Testis (tissue), 3 donors: ENCODE results near the gene CEBPG. TPM values are rescaled to one million over a fixed set of nuclear protein-coding genes. Genes with fewer than 3 reads are reported as not detected.

Experiments
- DNase-seq: peaks from one replicate; pipeline ENCODE4 v3.0.0-alpha.2; 2019
- H3K27ac ChIP-seq, 2 donors: fragments of 200-600 bp; sonication (generic); one replicate each; pipeline ENCODE4 v1.5.1; 2019
- H3K27me3 ChIP-seq: fragments of 200-600 bp; sonication (generic); one replicate; pipeline ENCODE4 v1.5.1; 2019
- H3K36me3 ChIP-seq: fragments of 200-600 bp; sonication (generic); one replicate; pipeline ENCODE4 v1.5.1; 2017; ENCODE audit warnings: low read depth; ENCODE audit errors: missing control alignments
- H3K4me1 ChIP-seq: fragments of 200-600 bp; sonication (generic); one replicate; pipeline ENCODE4 v1.5.1; 2019
- H3K4me3 ChIP-seq, 2 donors: fragments of 200-600 bp; sonication (generic); one replicate each; pipeline ENCODE4 v1.5.1; 2017 to 2019
- H3K9me3 ChIP-seq: fragments of 200-600 bp; sonication (generic); one replicate; pipeline ENCODE4 v1.5.1; 2017
- CTCF ChIP-seq, 3 experiments: fragments of 450-650 bp in 2 of 3; fragments of 200-600 bp in 1 of 3; sonication (generic) in 1 of 3; IDR thresholded peaks; one replicate each; pipeline ENCODE4 v1.5.1; 2016 to 2019; ENCODE audit warnings: antibody characterized with exemption in 3 of 3, mild to moderate bottlenecking in 2 of 3, moderate library complexity in 1 of 3
- POLR2A ChIP-seq: fragments of 450-650 bp; IDR thresholded peaks from one replicate; pipeline ENCODE4 v1.6.1; 2017; ENCODE audit warnings: antibody characterized with exemption, mild to moderate bottlenecking, moderate library complexity
- WGBS, 2 donors: methylation state at CpG; one replicate each; pipeline ENCODE4 v1.1.5; 2018; 5-methylcytosine and 5-hydroxymethylcytosine counted together
- intact Hi-C: fragments of 100-400 bp; cut with DNase I; formaldehyde crosslinking; loops from one replicate; pipeline ENCODE4 v1.15.1; 2023; ENCODE audit warnings: low total_unique reads
- polyA plus RNA-seq: library from polyadenylated mRNA; stranded (reverse); fragments of 350-450 nt; fragmentation: Illumina TruSeq; extraction: RNeasy Lipid Tissue Mini Kit (QIAGEN cat#74804); gene quantifications from one replicate; pipeline ENCODE4 v1.2.3, GENCODE V29; 2014; ENCODE audit warnings: low read depth, low replicate concordance; ENCODE audit not compliant: insufficient read depth
- total RNA-seq, 2 donors: library from RNA; depleted of rRNA; stranded (reverse); fragments of >200 nt; gene quantifications; one replicate each; pipeline ENCODE4 v1.2.3, GENCODE V29; 2016

The CEBPG gene
- total and polyA plus RNA-seq, 3 donors from 2014 or later: 20.8 to 24.3 (median 20.9) TPM

- Histone ChIP-seq H3K4me3 (no peak overlapping the region), H3K27ac (no peak overlapping the region), H3K9me3 (no peaks in the 10 kb centered on the region), H3K36me3 (no peaks in the 10 kb centered on the region), H3K4me1 (peaks cover 8% of the 10 kb centered on the region), H3K27me3 (no peaks in the 10 kb centered on the region)
- intact Hi-C loops: no loop called here
- DNase-seq: no peak
- TF ChIP-seq POLR2A (no peak), CTCF (IDR thresholded peaks at IDR 0.05) (no peak)
- WGBS, 2 donors: 79 to 87% methylated on average over 12 of the region's 12 CpGs
Measured at GRCh38 chr19:33349319-33350289, 23.9 kb upstream of the CEBPG start.

GRCh38 chr19:33350538-33351309 lies 22.8 kb upstream of the CEBPG start:
- no peaks in the 10 kb centered on the region for H3K9me3 ChIP-seq
- H3K27ac ChIP-seq: no peak overlapping the region
- H3K4me3 ChIP-seq: no peak overlapping the region
- WGBS, 2 donors: 66 to 77% methylated on average over 12 of the region's 12 CpGs
- H3K4me1 ChIP-seq: peaks cover 8% of the 10 kb centered on the region
- H3K36me3 ChIP-seq: no peaks in the 10 kb centered on the region
- TF ChIP-seq POLR2A: no peak
- TF ChIP-seq CTCF (IDR thresholded peaks at IDR 0.05): no peak
- intact Hi-C loops: no loop called here
- DNase-seq: no peak
- H3K27me3 ChIP-seq: no peaks in the 10 kb centered on the region

- intact Hi-C loops: no loop called here
Measured at GRCh38 chr19:33355535-33355934, 18.0 kb upstream of the CEBPG start.

GRCh38 chr19:33357556-33357955 lies 16.0 kb upstream of the CEBPG start:
- H3K27me3 ChIP-seq: no peaks in the 10 kb centered on the region
- DNase-seq: no peak
- intact Hi-C loops: no loop called here
- H3K36me3 ChIP-seq: no peaks in the 10 kb centered on the region
- H3K4me1 ChIP-seq: peaks cover 3% of the 10 kb centered on the region
- no peaks in the 10 kb centered on the region for H3K9me3 ChIP-seq
- TF ChIP-seq POLR2A (no peak), CTCF (IDR thresholded peaks at IDR 0.05) (no peak)
- WGBS, 2 donors: 39 to 48% methylated on average over 1 of the region's 1 CpG
- H3K4me3 ChIP-seq: no peak overlapping the region
- H3K27ac ChIP-seq: peak overlapping the region in 1 of 2 donors; percentile 66

More at GRCh38 chr19:33355535-33355934, 18.0 kb upstream of the CEBPG start:
- peaks cover 3% of the 10 kb centered on the region for H3K4me1 ChIP-seq
- no peak overlapping the region for H3K27ac ChIP-seq
- H3K9me3 ChIP-seq: no peaks in the 10 kb centered on the region
- H3K4me3 ChIP-seq: no peak overlapping the region
- 75 to 79% methylated on average over 2 of the region's 2 CpGs for WGBS, 2 donors
- no peaks in the 10 kb centered on the region for H3K27me3 ChIP-seq
- no peak for DNase-seq
- H3K36me3 ChIP-seq: no peaks in the 10 kb centered on the region
- no peak for TF ChIP-seq CTCF (IDR thresholded peaks at IDR 0.05)
- TF ChIP-seq POLR2A: no peak
